Measurements from ENCODE around the gene SYT12. TPM values are rescaled to one million over a fixed set of nuclear protein-coding genes. Genes with fewer than 3 reads are reported as not detected.

The SYT12 gene
- total and polyA plus RNA-seq, 2 donors (not counting 3 experiments of a cell fraction or from before 2014, with no cell fraction given): not detected

DNA sequence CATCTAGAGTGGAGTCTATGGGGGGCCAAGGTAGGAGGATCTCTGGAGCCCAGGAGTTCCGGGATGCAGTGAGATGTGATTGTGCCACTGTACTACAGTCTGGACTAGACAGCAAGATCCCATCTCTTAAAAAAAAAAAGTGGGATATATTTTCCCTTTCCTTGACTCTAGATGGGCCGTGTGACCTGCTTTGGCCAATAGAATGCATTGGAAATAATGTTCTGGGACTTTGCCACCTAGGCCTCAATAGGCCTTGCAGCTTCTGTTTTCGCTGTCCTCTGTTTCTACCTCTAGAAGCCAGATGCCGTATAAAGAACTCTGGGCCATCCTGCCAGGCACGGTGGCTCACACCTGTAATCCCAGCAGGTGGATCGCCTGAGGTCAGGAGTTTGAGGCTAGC lies 44.2 kb upstream of the SYT12 start:
- intact Hi-C loops (cut with micrococcal nuclease): no loop called here
- Histone ChIP-seq H3K4me1 (ENCODE audit: control insufficient read depth, extremely low read depth, insufficient read depth, low read length) (peaks cover 4% of the 10 kb centered on the region), H3K9ac (replicated peaks; ENCODE audit: extremely low read depth, insufficient read depth, low read length) (no peak overlapping the region), H3K9me3 (replicated peaks; ENCODE audit: control insufficient read depth, insufficient read depth, low read length) (no peaks in the 10 kb centered on the region), H2AFZ (ENCODE audit: low read depth, low read length) (no peak overlapping the region), H4K20me1 (replicated peaks; ENCODE audit: control insufficient read depth, extremely low read depth, insufficient read depth, low read length) (no peaks in the 10 kb centered on the region), H3K27ac (ENCODE audit: insufficient read depth, low read depth, low read length) (no peak overlapping the region), H3K36me3 (ENCODE audit: control insufficient read depth in 2 of 2, extremely low read depth in 1 of 2, insufficient read depth in 2 of 2, low read length in 2 of 2) (no peaks in the 10 kb centered on the region), H3K4me3 (replicated peaks in 1 of 3; ENCODE audit: insufficient read depth in 1 of 3, low read depth in 1 of 3, low read length in 3 of 3) (no peak overlapping the region), H3K79me2 (ENCODE audit: control insufficient read depth, insufficient read depth, low read length) (no peaks in the 10 kb centered on the region), H3K9me1 (replicated peaks; ENCODE audit: control insufficient read depth, extremely low read depth, insufficient read depth, low read length) (no peaks in the 10 kb centered on the region), H3K4me2 (ENCODE audit: insufficient read depth, low read length) (no peak overlapping the region), H3K27me3 (ENCODE audit: control insufficient read depth in 2 of 2, insufficient read depth in 2 of 2, low read length in 2 of 2) (no peaks in the 10 kb centered on the region)
- BruUV-seq (replicated peaks): no TSS peak
- dilution Hi-C loops (cut with MboI; ENCODE audit: extremely low pct_ligation_motif_present, low sequenced_read_pairs): no loop called here
- FAIRE-seq: no peak
- TF ChIP-seq POLR2AphosphoS5 (IDR thresholded peaks at IDR 0.05; ENCODE audit: insufficient read depth, low read depth, low read length) (no peak), FOS (IDR thresholded peaks at IDR 0.05; ENCODE audit: borderline replicate concordance, insufficient read depth, low read length) (no peak)
- no peak for DNase-seq (ENCODE audit: low read depth, low spot score)
- ChIA-PET POLR2A (no interaction called here), CTCF (interaction anchor here (0.7 kb wide), 1 partner anchor 142 kb away, joined by 3 read pairs; no protein-coding TSS in a partner anchor)

DNA sequence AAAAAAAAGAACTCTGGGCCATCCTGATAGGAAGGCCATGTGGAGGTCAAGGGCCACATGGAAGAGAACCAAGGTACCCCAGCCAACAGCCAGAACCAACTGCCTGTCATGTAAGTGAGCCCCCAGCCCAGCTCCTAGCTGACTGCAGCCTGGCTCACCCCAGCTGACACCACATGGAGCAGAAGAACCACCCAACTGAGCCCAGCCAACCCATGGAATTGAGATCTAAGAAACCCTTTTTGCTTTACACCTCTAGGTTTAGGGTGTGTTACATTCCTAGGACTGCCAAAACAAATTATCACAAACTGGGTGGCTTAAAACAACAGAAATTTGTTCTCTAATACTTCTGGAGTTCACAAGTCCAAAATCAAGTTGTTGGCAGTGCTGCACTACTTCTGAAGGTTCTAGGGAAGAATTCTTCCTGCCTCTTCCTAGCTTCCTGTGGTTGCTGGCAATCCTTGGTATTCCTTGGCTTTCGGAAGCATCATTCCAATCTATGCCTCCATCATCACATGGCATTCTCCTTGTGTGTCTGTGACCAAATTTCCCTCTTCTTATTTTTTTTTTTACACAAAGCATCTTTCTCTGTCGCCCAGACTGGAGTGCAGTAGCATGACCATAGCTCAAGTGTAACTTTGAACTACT lies 43.5 kb upstream of the SYT12 start:
- H3K79me2 ChIP-seq (ENCODE audit: control insufficient read depth, insufficient read depth, low read length): no peaks in the 10 kb centered on the region
- dilution Hi-C loops (cut with MboI; ENCODE audit: extremely low pct_ligation_motif_present, low sequenced_read_pairs): no loop called here
- H2AFZ ChIP-seq (ENCODE audit: low read depth, low read length): no peak overlapping the region
- no peak overlapping the region for H3K9ac ChIP-seq (replicated peaks; ENCODE audit: extremely low read depth, insufficient read depth, low read length)
- no peaks in the 10 kb centered on the region for H3K9me3 ChIP-seq (replicated peaks; ENCODE audit: control insufficient read depth, insufficient read depth, low read length)
- BruUV-seq (replicated peaks): no TSS peak
- H3K36me3 ChIP-seq (ENCODE audit: control insufficient read depth in 2 of 2, extremely low read depth in 1 of 2, insufficient read depth in 2 of 2, low read length in 2 of 2): no peaks in the 10 kb centered on the region
- no peak overlapping the region for H3K27ac ChIP-seq (ENCODE audit: insufficient read depth, low read depth, low read length)
- no peaks in the 10 kb centered on the region for H3K27me3 ChIP-seq (ENCODE audit: control insufficient read depth in 2 of 2, insufficient read depth in 2 of 2, low read length in 2 of 2)
- ChIA-PET POLR2A (no interaction called here), CTCF (interaction anchor here (0.7 kb wide), 1 partner anchor 142 kb away, joined by 3 read pairs; no protein-coding TSS in a partner anchor)
- DNase-seq (ENCODE audit: low read depth, low spot score) (no peak), FAIRE-seq (no peak)
- peaks cover 6% of the 10 kb centered on the region for H3K4me1 ChIP-seq (ENCODE audit: control insufficient read depth, extremely low read depth, insufficient read depth, low read length)
- no peak overlapping the region for H3K4me3 ChIP-seq (replicated peaks in 1 of 3; ENCODE audit: insufficient read depth in 1 of 3, low read depth in 1 of 3, low read length in 3 of 3)
- intact Hi-C loops (cut with micrococcal nuclease): no loop called here
- no peaks in the 10 kb centered on the region for H3K9me1 ChIP-seq (replicated peaks; ENCODE audit: control insufficient read depth, extremely low read depth, insufficient read depth, low read length)
- no peaks in the 10 kb centered on the region for H4K20me1 ChIP-seq (replicated peaks; ENCODE audit: control insufficient read depth, extremely low read depth, insufficient read depth, low read length)
- H3K4me2 ChIP-seq (ENCODE audit: insufficient read depth, low read length): no peak overlapping the region
- no peak for TF ChIP-seq GATA2 (IDR thresholded peaks at IDR 0.05; ENCODE audit: insufficient read depth, insufficient read length, low read depth, low read length)
